GM18517 (cell line): ENCODE data around the gene TRIM38.
"Not testable (repeated sequence)": the region's sequence is repeated elsewhere in the genome, so short reads cannot be mapped to it uniquely, and the experiment has no call there.

Source experiments
- ATAC-seq: cut with Tn5 transposase; IDR thresholded peaks from one replicate; pipeline ENCODE4 v1.9.1; 2021; ENCODE audit warnings: mild to moderate bottlenecking, moderate library complexity; ENCODE audit not compliant: unreplicated experiment

Gene TRIM38

GRCh38 chr6:25971187-25971821 is 8.7 kb downstream of the TRIM38 start:
- ATAC-seq: no peak

GRCh38 chr6:25972128-25972527 is 9.5 kb downstream of the TRIM38 start:
- no peak for ATAC-seq

- ATAC-seq: no peak
Observed at GRCh38 chr6:25972902-25973301, 10.3 kb downstream of the TRIM38 start.

- ATAC-seq: no peak
Observed at GRCh38 chr6:25973923-25974555, 11.4 kb downstream of the TRIM38 start.

- no peak for ATAC-seq
Observed at GRCh38 chr6:25975923-25976560, 13.4 kb downstream of the TRIM38 start.

GRCh38 chr6:25980935-25981334 is 18.3 kb downstream of the TRIM38 start:
- ATAC-seq: no peak

GRCh38 chr6:25981568-25982263 is 19.1 kb downstream of the TRIM38 start:
- ATAC-seq: no peak

GRCh38 chr6:25984265-25984664 is 21.7 kb downstream of the TRIM38 start:
- no peak for ATAC-seq

- ATAC-seq: no peak
Observed at GRCh38 chr6:25987845-25988244, 25.2 kb downstream of the TRIM38 start.

- no peak for ATAC-seq
Observed at GRCh38 chr6:25990172-25990873, 27.7 kb downstream of the TRIM38 start.

GRCh38 chr6:25991785-25992412 is 29.3 kb downstream of the TRIM38 start:
- peak; percentile 33 for ATAC-seq

GRCh38 chr6:25992413-25993340 is 30.1 kb downstream of the TRIM38 start:
- peak; percentile 78 for ATAC-seq

GRCh38 chr6:25993341-25993684 is 30.7 kb downstream of the TRIM38 start:
- not testable (repeated sequence) for ATAC-seq

- no peak for ATAC-seq
Observed at GRCh38 chr6:25995507-25995906, 32.9 kb downstream of the TRIM38 start.

- no peak for ATAC-seq
Observed at GRCh38 chr6:25997921-25998320, 35.3 kb downstream of the TRIM38 start.

- ATAC-seq: no peak
Observed at GRCh38 chr6:25998379-25998778, 35.8 kb downstream of the TRIM38 start.

GRCh38 chr6:25999225-25999624 is 36.6 kb downstream of the TRIM38 start:
- ATAC-seq: not testable (repeated sequence)

- no peak for ATAC-seq
Observed at GRCh38 chr6:26000366-26001144, 38.0 kb downstream of the TRIM38 start.
